Transverse colon (tissue), 4 donors: ENCODE results near the gene CAST. TPM values are rescaled to one million over a fixed set of nuclear protein-coding genes. Genes with fewer than 3 reads are reported as not detected.
A peak's percentile ranks its signal among the peaks of the same experiment; 100 is the strongest.

Experiments used
- DNase-seq: peaks from one replicate; pipeline ENCODE4 v3.0.0-alpha.2; 2019
- H3K27ac ChIP-seq, 4 donors: fragments of 200-600 bp; sonication (generic); 2 replicates each; pipeline ENCODE4 v1.5.1; 2016 to 2018; ENCODE audit warnings: inconsistent platforms in 4 of 4
- H3K27me3 ChIP-seq: fragments of 200-600 bp; sonication (generic); 2 replicates; pipeline ENCODE4 v1.5.1; 2017; ENCODE audit warnings: inconsistent platforms
- H3K36me3 ChIP-seq, 4 donors: fragments of 200-600 bp; sonication (generic); 2 replicates each; pipeline ENCODE4 v1.5.1; 2017 to 2019; ENCODE audit warnings: inconsistent platforms in 4 of 4
- H3K4me1 ChIP-seq, 4 donors: fragments of 200-600 bp; sonication (generic); 2 replicates each; pipeline ENCODE4 v1.5.1; 2017 to 2020; ENCODE audit warnings: inconsistent platforms in 4 of 4
- H3K4me3 ChIP-seq, 4 donors: fragments of 200-600 bp; sonication (generic); 1 replicate in 1 of 4; 2 replicates in 3 of 4; pipeline versions ENCODE4 v1.5.1 to v1.6.1; 2017 to 2019; ENCODE audit warnings: inconsistent platforms in 4 of 4
- H3K9me3 ChIP-seq, 2 donors: fragments of 200-600 bp; sonication (generic); 2 replicates each; pipeline ENCODE4 v1.5.1; 2017 to 2019; ENCODE audit warnings: inconsistent platforms in 2 of 2
- EP300 ChIP-seq: sonication (generic); formaldehyde crosslinking; IDR thresholded peaks from one replicate; pipeline ENCODE4 v1.6.1; 2017; ENCODE audit warnings: antibody characterized with exemption, low read depth
- POLR2A ChIP-seq: fragments of 450-650 bp; IDR thresholded peaks from one replicate; pipeline ENCODE4 v1.6.1; 2016; ENCODE audit warnings: antibody characterized with exemption, mild to moderate bottlenecking, moderate library complexity
- POLR2AphosphoS5 ChIP-seq, 3 donors: sonication (generic); formaldehyde crosslinking; IDR thresholded peaks; one replicate each; pipeline ENCODE4 v1.6.1; 2016; ENCODE audit warnings: antibody characterized with exemption in 3 of 3
- WGBS, 2 donors: methylation state at CpG; one replicate each; pipeline ENCODE4 v1.1.5; 2018; ENCODE audit warnings: low coverage in 1 of 2; 5-methylcytosine and 5-hydroxymethylcytosine counted together
- in situ Hi-C, 4 donors: fragments of 200-750 bp; cut with MboI; loops; one replicate each; pipeline versions ENCODE4 v1.15.0 to v1.15.1; 2017; ENCODE audit warnings: low sequenced_read_pairs in 3 of 4, low pct_ligation_motif_present in 1 of 4, low pct_unique_long_range_greater_than_20kb in 1 of 4
- intact Hi-C: fragments of 100-400 bp; cut with DNase I; formaldehyde crosslinking; loops from one replicate; pipeline ENCODE4 v1.15.1; 2023; ENCODE audit warnings: low total_unique reads
- total RNA-seq, 4 donors: library from RNA; depleted of rRNA; stranded (reverse); fragments of >200 nt; gene quantifications; one replicate each; pipeline ENCODE4 v1.1.0, GENCODE V29; 2016
- TF ChIP-seq, protein P1 (sequence below), 5 experiments: fragments of 200-600 bp in 3 of 5; fragments of 450-650 bp in 2 of 5; sonication (generic) in 3 of 5; IDR thresholded peaks; 1 replicate in 2 of 5; 2 replicates in 3 of 5; pipeline ENCODE4 v1.5.1; 2016 to 2017; ENCODE audit warnings: antibody characterized with exemption in 5 of 5, inconsistent platforms in 3 of 5, mild to moderate bottlenecking in 2 of 5, moderate library complexity in 1 of 5

The CAST gene
- total RNA-seq, 4 donors from 2014 or later = 237 to 556 (median 335) TPM

GRCh38 chr5:96625365-96625764 is 36.8 kb upstream of the CAST start:
- H3K9me3 ChIP-seq = no peaks in the 10 kb centered on the region
- H3K27me3 ChIP-seq = no peaks in the 10 kb centered on the region
- no peak overlapping the region for H3K4me3 ChIP-seq
- peaks cover 0 to 4% (median 0%) of the 10 kb centered on the region in 4 donors for H3K4me1 ChIP-seq
- TF ChIP-seq POLR2A (no peak), POLR2AphosphoS5 (IDR thresholded peaks at IDR 0.05) (no peak), EP300 (no peak)
- TF ChIP-seq, protein P1, sequence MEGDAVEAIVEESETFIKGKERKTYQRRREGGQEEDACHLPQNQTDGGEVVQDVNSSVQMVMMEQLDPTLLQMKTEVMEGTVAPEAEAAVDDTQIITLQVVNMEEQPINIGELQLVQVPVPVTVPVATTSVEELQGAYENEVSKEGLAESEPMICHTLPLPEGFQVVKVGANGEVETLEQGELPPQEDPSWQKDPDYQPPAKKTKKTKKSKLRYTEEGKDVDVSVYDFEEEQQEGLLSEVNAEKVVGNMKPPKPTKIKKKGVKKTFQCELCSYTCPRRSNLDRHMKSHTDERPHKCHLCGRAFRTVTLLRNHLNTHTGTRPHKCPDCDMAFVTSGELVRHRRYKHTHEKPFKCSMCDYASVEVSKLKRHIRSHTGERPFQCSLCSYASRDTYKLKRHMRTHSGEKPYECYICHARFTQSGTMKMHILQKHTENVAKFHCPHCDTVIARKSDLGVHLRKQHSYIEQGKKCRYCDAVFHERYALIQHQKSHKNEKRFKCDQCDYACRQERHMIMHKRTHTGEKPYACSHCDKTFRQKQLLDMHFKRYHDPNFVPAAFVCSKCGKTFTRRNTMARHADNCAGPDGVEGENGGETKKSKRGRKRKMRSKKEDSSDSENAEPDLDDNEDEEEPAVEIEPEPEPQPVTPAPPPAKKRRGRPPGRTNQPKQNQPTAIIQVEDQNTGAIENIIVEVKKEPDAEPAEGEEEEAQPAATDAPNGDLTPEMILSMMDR (IDR thresholded peaks at IDR 0.05) = no peak
- no peak for DNase-seq
- intact Hi-C loops = no loop called here
- in situ Hi-C loops = no loop called here
- 76 to 80% methylated on average over 2 of the region's 2 CpGs for WGBS, 2 donors
- no peak overlapping the region for H3K27ac ChIP-seq
- H3K36me3 ChIP-seq = no peaks in the 10 kb centered on the region

- Histone ChIP-seq H3K9me3 (no peaks in the 10 kb centered on the region), H3K36me3 (no peaks in the 10 kb centered on the region), H3K4me3 (no peak overlapping the region), H3K4me1 (peaks cover 0 to 4% (median 0%) of the 10 kb centered on the region in 4 donors), H3K27me3 (no peaks in the 10 kb centered on the region), H3K27ac (peak overlapping the region in 1 of 4 donors; percentile 28)
- in situ Hi-C loops = no loop called here
- DNase-seq = no peak
- intact Hi-C loops = no loop called here
- no peak for TF ChIP-seq POLR2A
- no peak for TF ChIP-seq POLR2AphosphoS5 (IDR thresholded peaks at IDR 0.05)
- TF ChIP-seq, protein P1 (IDR thresholded peaks at IDR 0.05) = no peak
- no peak for TF ChIP-seq EP300
- WGBS, 2 donors = 84 to 94% methylated on average over 2 of the region's 2 CpGs
Observed at GRCh38 chr5:96626956-96627355, 35.2 kb upstream of the CAST start.

- no peak for DNase-seq
- H3K27ac ChIP-seq = peak overlapping the region in 2 of 4 donors; percentile 28 to 53
- H3K36me3 ChIP-seq = no peaks in the 10 kb centered on the region
- in situ Hi-C loops = no loop called here
- H3K4me3 ChIP-seq = peak overlapping the region in 1 of 4 donors; percentile 34
- intact Hi-C loops = no loop called here
- 49 to 59% methylated on average over 2 of the region's 2 CpGs for WGBS, 2 donors
- no peaks in the 10 kb centered on the region for H3K27me3 ChIP-seq
- H3K9me3 ChIP-seq = no peaks in the 10 kb centered on the region
- no peak for TF ChIP-seq POLR2A
- no peak for TF ChIP-seq EP300
- TF ChIP-seq POLR2AphosphoS5 (IDR thresholded peaks at IDR 0.05) = no peak
- TF ChIP-seq, protein P1 (IDR thresholded peaks at IDR 0.05) = no peak
- peaks cover 0 to 4% (median 0%) of the 10 kb centered on the region in 4 donors for H3K4me1 ChIP-seq
Observed at GRCh38 chr5:96627792-96628398, 34.3 kb upstream of the CAST start.

DNA sequence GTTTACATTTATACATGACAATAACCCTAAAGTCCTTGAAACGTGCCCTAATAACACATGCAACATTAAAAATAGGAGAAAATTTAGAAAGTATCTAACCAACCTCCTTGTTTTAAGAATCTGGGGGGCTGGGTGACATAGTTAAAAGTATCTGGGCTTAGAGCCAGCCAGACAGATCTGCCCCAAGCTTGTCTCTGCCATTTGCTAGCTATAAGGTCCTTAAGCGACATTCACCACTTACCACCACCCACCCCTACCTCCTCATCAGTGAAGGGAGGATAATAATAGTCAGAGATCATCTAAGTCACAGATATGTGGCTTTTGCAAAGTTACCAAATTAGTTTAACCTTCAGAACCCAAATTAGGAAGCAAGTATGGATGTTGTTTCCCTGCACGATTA is 33.8 kb upstream of the CAST start:
- TF ChIP-seq, protein P1 (IDR thresholded peaks at IDR 0.05) = no peak
- TF ChIP-seq POLR2A = no peak
- WGBS, 2 donors = 91 to 93% methylated on average over 2 to 3 of the region's 3 CpGs

More for the DNA sequence above, 33.8 kb upstream of the CAST start:
- no peaks in the 10 kb centered on the region for H3K27me3 ChIP-seq
- intact Hi-C loops = no loop called here
- in situ Hi-C loops = no loop called here
- H3K4me3 ChIP-seq = no peak overlapping the region
- peaks cover 0 to 4% (median 0%) of the 10 kb centered on the region in 4 donors for H3K4me1 ChIP-seq
- no peaks in the 10 kb centered on the region for H3K36me3 ChIP-seq
- no peak overlapping the region for H3K27ac ChIP-seq
- H3K9me3 ChIP-seq = no peaks in the 10 kb centered on the region
- no peak for DNase-seq
